Upper lobe of left lung (tissue), 4 donors: Measurements from ENCODE around the gene C11orf91.

Experiments
- POLR2A ChIP-seq, 4 donors: fragments of 450-650 bp; IDR thresholded peaks; one replicate each; pipeline ENCODE4 v1.5.1; 2016 to 2017; ENCODE audit warnings: antibody characterized with exemption in 4 of 4, mild to moderate bottlenecking in 2 of 4
- POLR2AphosphoS5 ChIP-seq, 2 donors: sonication (generic); formaldehyde crosslinking; IDR thresholded peaks; one replicate each; pipeline ENCODE4 v1.5.1; 2017; ENCODE audit warnings: antibody characterized with exemption in 2 of 2
- TF ChIP-seq, protein P1 (sequence below), 6 experiments: fragments of 450-650 bp in 4 of 6; fragments of 200-600 bp in 2 of 6; sonication (generic) in 2 of 6; IDR thresholded peaks; one replicate each; pipeline ENCODE4 v1.5.1; 2016 to 2019; ENCODE audit warnings: antibody characterized with exemption in 6 of 6

DNA sequence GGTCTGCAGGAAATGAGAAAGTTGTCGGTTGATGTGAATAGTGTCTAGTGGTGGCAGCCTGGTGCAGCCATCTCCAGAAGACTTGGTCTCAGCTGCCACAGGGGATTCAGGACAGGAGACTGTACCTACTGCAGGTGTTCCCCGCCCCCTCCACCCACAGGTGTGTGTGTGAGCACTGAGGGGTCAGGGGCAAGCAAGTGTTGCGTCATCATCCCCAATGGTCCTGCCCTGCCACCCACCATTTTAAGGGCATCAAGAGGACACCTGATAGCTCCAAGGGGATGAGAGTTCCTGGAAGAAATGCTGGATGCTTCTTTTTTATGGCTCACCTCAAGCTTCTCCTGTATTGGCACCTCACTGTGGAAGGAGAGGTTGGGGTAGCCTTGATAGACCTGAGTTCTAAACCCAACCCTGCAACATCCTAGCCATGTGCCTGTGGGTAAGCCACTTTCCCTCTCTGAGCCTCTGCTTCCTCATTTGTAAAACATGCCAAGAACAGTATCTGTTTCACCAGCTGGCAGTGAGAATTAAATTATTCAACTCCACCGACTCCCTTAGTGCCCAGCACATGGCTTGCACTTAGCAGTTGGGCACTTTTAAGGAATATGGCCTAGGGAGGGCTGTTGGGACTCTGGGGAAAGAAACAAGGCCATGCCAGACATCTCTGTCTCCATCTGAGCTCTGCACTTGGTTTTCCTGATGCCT, 6.1 kb downstream of the C11orf91 start:
- TF ChIP-seq, protein P1, sequence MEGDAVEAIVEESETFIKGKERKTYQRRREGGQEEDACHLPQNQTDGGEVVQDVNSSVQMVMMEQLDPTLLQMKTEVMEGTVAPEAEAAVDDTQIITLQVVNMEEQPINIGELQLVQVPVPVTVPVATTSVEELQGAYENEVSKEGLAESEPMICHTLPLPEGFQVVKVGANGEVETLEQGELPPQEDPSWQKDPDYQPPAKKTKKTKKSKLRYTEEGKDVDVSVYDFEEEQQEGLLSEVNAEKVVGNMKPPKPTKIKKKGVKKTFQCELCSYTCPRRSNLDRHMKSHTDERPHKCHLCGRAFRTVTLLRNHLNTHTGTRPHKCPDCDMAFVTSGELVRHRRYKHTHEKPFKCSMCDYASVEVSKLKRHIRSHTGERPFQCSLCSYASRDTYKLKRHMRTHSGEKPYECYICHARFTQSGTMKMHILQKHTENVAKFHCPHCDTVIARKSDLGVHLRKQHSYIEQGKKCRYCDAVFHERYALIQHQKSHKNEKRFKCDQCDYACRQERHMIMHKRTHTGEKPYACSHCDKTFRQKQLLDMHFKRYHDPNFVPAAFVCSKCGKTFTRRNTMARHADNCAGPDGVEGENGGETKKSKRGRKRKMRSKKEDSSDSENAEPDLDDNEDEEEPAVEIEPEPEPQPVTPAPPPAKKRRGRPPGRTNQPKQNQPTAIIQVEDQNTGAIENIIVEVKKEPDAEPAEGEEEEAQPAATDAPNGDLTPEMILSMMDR (IDR thresholded peaks at IDR 0.05) = no peak
- TF ChIP-seq POLR2A (IDR thresholded peaks at IDR 0.05) (no peak), POLR2AphosphoS5 (IDR thresholded peaks at IDR 0.05) (no peak)
